H1 (cell line): ENCODE results near the gene SV2B. TPM values are rescaled to one million over a fixed set of nuclear protein-coding genes. Genes with fewer than 3 reads are reported as not detected.

Experiments used
- CTCF ChIA-PET: fragments of 300-600 bp; sonication (Branson Sonifier 250); formaldehyde crosslinking; loops from one replicate; lab custom pipeline; 2021; ENCODE audit not compliant: partially characterized antibody; lab: Charles Lee
- POLR2A ChIA-PET: fragments of 300-600 bp; sonication (Branson Sonifier 250); formaldehyde crosslinking; loops from one replicate; lab custom pipeline; 2021; ENCODE audit warnings: inconsistent platforms; ENCODE audit not compliant: partially characterized antibody; lab: Charles Lee
- DNase-seq, 2 experiments: peaks; one replicate each; pipeline versions ENCODE4 v3.0.0 to v3.0.0-alpha.2; 2010 to 2022; ENCODE audit warnings: low spot score in 2 of 2, low read depth in 1 of 2, mixed read lengths in 1 of 2
- FAIRE-seq: peaks from 2 replicates; lab custom pipeline; 2011; peaks lifted over from hg19 to GRCh38; lab: Jason Lieb, UNC
- H2AFZ ChIP-seq: 2 replicates; pipeline ENCODE4 v1.8.1; 2012; ENCODE audit warnings: low read length, inconsistent platforms
- H2AK5ac ChIP-seq: 2 replicates; pipeline ENCODE4 v1.6.1; 2013; ENCODE audit warnings: low read depth, low read length
- H2BK120ac ChIP-seq: replicated peaks from 2 replicates; pipeline ENCODE3; 2013; ENCODE audit warnings: low read depth, low read length, inconsistent platforms
- H2BK12ac ChIP-seq: 2 replicates; pipeline ENCODE4 v1.6.1; 2013; ENCODE audit warnings: low read depth, low read length
- H2BK15ac ChIP-seq: 2 replicates; pipeline ENCODE4 v1.6.1; 2013; ENCODE audit warnings: low read length
- H2BK20ac ChIP-seq: 2 replicates; pipeline ENCODE4 v1.6.1; 2013; ENCODE audit warnings: low read length
- H2BK5ac ChIP-seq: 2 replicates; pipeline ENCODE4 v1.6.1; 2013; ENCODE audit warnings: low read depth, low read length
- H3K14ac ChIP-seq: 2 replicates; pipeline ENCODE4 v1.6.1; 2013; ENCODE audit warnings: inconsistent platforms; ENCODE audit not compliant: insufficient read length
- H3K18ac ChIP-seq: 2 replicates; pipeline ENCODE4 v1.6.1; 2013; ENCODE audit warnings: low read length; ENCODE audit errors: extremely low read depth
- H3K23ac ChIP-seq: 2 replicates; pipeline ENCODE4 v1.6.1; 2013; ENCODE audit warnings: inconsistent platforms; ENCODE audit not compliant: insufficient read length
- H3K23me2 ChIP-seq: 2 replicates; pipeline ENCODE4 v1.6.1; 2013; ENCODE audit warnings: low read depth, low read length
- H3K27ac ChIP-seq: 2 replicates; pipeline ENCODE4 v1.6.1; 2011; ENCODE audit warnings: low read depth, low read length, inconsistent platforms
- H3K27me3 ChIP-seq, 4 experiments: replicated peaks in 1 of 4; 1 replicate in 1 of 4; 2 replicates in 3 of 4; pipeline versions ENCODE4 v1.6.1 to v1.8.1; 2011 to 2013; ENCODE audit warnings: low read length in 3 of 4, mild to moderate bottlenecking in 3 of 4, inconsistent platforms in 2 of 4, mixed read lengths in 2 of 4, moderate library complexity in 1 of 4; ENCODE audit not compliant: control insufficient read depth in 3 of 4, insufficient read depth in 3 of 4; ENCODE audit errors: extremely low read depth in 1 of 4
- H3K36me3 ChIP-seq, 4 experiments: 2 replicates each; pipeline versions ENCODE4 v1.6.1 to v1.8.1; 2011 to 2013; ENCODE audit warnings: mild to moderate bottlenecking in 4 of 4, low read length in 3 of 4, moderate library complexity in 2 of 4, control low read depth in 1 of 4, inconsistent platforms in 1 of 4; ENCODE audit not compliant: insufficient read depth in 4 of 4, control insufficient read depth in 2 of 4
- H3K4ac ChIP-seq: replicated peaks from 2 replicates; pipeline ENCODE3; 2013; ENCODE audit warnings: low read length, low read depth, mixed read lengths, inconsistent platforms; ENCODE audit not compliant: insufficient read length
- H3K4me1 ChIP-seq, 4 experiments: replicated peaks in 1 of 4; 1 replicate in 1 of 4; 2 replicates in 3 of 4; pipeline versions ENCODE4 v1.6.1 to v1.8.1; 2011 to 2013; ENCODE audit warnings: low read length in 3 of 4, inconsistent platforms in 2 of 4, mixed read lengths in 1 of 4; ENCODE audit not compliant: insufficient read depth in 4 of 4, control insufficient read depth in 3 of 4
- H3K4me2 ChIP-seq, 2 experiments: 2 replicates each; pipeline versions ENCODE4 v1.6.1 to v1.8.1; 2011 to 2013; ENCODE audit warnings: low read depth in 2 of 2, low read length in 2 of 2, control low read depth in 1 of 2, inconsistent platforms in 1 of 2, mild to moderate bottlenecking in 1 of 2; ENCODE audit not compliant: insufficient read depth in 1 of 2
- H3K4me3 ChIP-seq, 4 experiments: fragments of 200-600, 300-600 bp in 1 of 4; sonication (generic), shearing (Covaris generic), sonication (Bioruptor Twin) in 1 of 4; 2 replicates each; pipeline versions ENCODE4 v1.5.1 to v1.8.1; 2011 to 2016; ENCODE audit warnings: low read length in 4 of 4, low read depth in 3 of 4, control low read depth in 2 of 4, inconsistent platforms in 2 of 4, mild to moderate bottlenecking in 2 of 4, mixed read lengths in 1 of 4, moderate library complexity in 1 of 4; ENCODE audit not compliant: insufficient read depth in 2 of 4; ENCODE audit errors: extremely low read depth in 1 of 4
- H3K56ac ChIP-seq: replicated peaks from 2 replicates; pipeline ENCODE3; 2013; ENCODE audit warnings: low read depth, mild to moderate bottlenecking, mixed read lengths, low read length, inconsistent platforms; ENCODE audit not compliant: insufficient read length
- H3K79me1 ChIP-seq: 2 replicates; pipeline ENCODE4 v1.6.1; 2013; ENCODE audit warnings: low read depth, low read length, control low read depth
- H3K79me2 ChIP-seq, 2 experiments: 2 replicates each; pipeline versions ENCODE4 v1.6.1 to v1.8.1; 2012 to 2013; ENCODE audit warnings: low read length in 2 of 2, mild to moderate bottlenecking in 2 of 2, inconsistent platforms in 1 of 2; ENCODE audit not compliant: insufficient read depth in 2 of 2, control insufficient read depth in 1 of 2
- H3K9ac ChIP-seq, 4 experiments: replicated peaks in 1 of 4; 1 replicate in 1 of 4; 2 replicates in 3 of 4; pipeline versions ENCODE4 v1.6.1 to v1.8.1; 2011 to 2013; ENCODE audit warnings: low read depth in 3 of 4, low read length in 3 of 4, control low read depth in 2 of 4, mild to moderate bottlenecking in 2 of 4, moderate library complexity in 2 of 4, inconsistent platforms in 1 of 4; ENCODE audit errors: extremely low read depth in 1 of 4
- H3K9me3 ChIP-seq, 2 experiments: 2 replicates each; pipeline versions ENCODE4 v1.6.1 to v1.8.1; 2012 to 2013; ENCODE audit warnings: mild to moderate bottlenecking in 2 of 2, moderate library complexity in 2 of 2, control low read depth in 1 of 2, inconsistent platforms in 1 of 2, low read depth in 1 of 2, low read length in 1 of 2, mixed read lengths in 1 of 2; ENCODE audit not compliant: insufficient read depth in 2 of 2
- H4K20me1 ChIP-seq, 2 experiments: replicated peaks in 1 of 2; 2 replicates each; pipeline versions ENCODE3 to v1.8.1; 2011 to 2013; ENCODE audit warnings: inconsistent platforms in 2 of 2, low read length in 2 of 2, mild to moderate bottlenecking in 1 of 2; ENCODE audit not compliant: insufficient read depth in 2 of 2, control insufficient read depth in 1 of 2
- H4K5ac ChIP-seq: 2 replicates; pipeline ENCODE4 v1.6.1; 2013; ENCODE audit warnings: low read length, low read depth, mixed read lengths, inconsistent platforms; ENCODE audit not compliant: insufficient read length
- H4K8ac ChIP-seq: 2 replicates; pipeline ENCODE4 v1.8.0; 2013; ENCODE audit warnings: mild to moderate bottlenecking, moderate library complexity, low read length, inconsistent platforms; ENCODE audit not compliant: insufficient read depth; ENCODE audit errors: extremely low read depth
- H4K91ac ChIP-seq: replicated peaks from 2 replicates; pipeline ENCODE3; 2013; ENCODE audit warnings: low read length, mixed read lengths, inconsistent platforms; ENCODE audit not compliant: insufficient read length
- SIRT6 ChIP-seq: IDR thresholded peaks from one replicate; pipeline ENCODE4 v1.7.1; 2012; ENCODE audit warnings: low read length, inconsistent platforms
- WGBS, 2 experiments: shearing (Covaris generic) in 1 of 2; methylation state at CpG; one replicate each; pipeline versions ENCODE4 v1.1.6 to v1.1.7; 2013 to 2015; ENCODE audit warnings: low lambda C conversion rate in 2 of 2, mixed read lengths in 2 of 2, inconsistent platforms in 1 of 2, low coverage in 1 of 2, missing lambda C conversion rate in 1 of 2; ENCODE audit not compliant: insufficient replicate concordance in 2 of 2, insufficient coverage in 1 of 2, insufficient read length in 1 of 2; ENCODE audit errors: extremely low coverage in 1 of 2, missing lambda C conversion rate in 1 of 2; 5-methylcytosine and 5-hydroxymethylcytosine counted together
- polyA plus RNA-seq, 7 experiments: library from polyadenylated mRNA; depleted of rRNA in 3 of 7; stranded (reverse) in 5 of 7; unstranded in 2 of 7; fragments of >200 nt in 5 of 7; fragments of 200-250 nt in 2 of 7; gene quantifications; 1 replicate in 5 of 7; 2 replicates in 1 of 7; 4 replicates in 1 of 7; pipeline versions ENCODE4 v1.2.1 to v1.2.3, GENCODE V29; 2011 to 2013; ENCODE audit warnings: missing spikeins in 2 of 7, mixed read lengths in 2 of 7
- total RNA-seq: library from RNA; stranded (reverse); fragmentation: NEBNext Ultra II Directional; extraction: Animal tissue kit (Norgen Biotek cat#: 25700); gene quantifications from 2 replicates; pipeline ENCODE4 v1.2.1, GENCODE V29; 2021

Gene SV2B
- total and polyA plus RNA-seq, 2 of the 8 experiments (the other 6 are each of a cell fraction or from before 2014, with no cell fraction given) = 0.09 to 0.20 TPM

DNA sequence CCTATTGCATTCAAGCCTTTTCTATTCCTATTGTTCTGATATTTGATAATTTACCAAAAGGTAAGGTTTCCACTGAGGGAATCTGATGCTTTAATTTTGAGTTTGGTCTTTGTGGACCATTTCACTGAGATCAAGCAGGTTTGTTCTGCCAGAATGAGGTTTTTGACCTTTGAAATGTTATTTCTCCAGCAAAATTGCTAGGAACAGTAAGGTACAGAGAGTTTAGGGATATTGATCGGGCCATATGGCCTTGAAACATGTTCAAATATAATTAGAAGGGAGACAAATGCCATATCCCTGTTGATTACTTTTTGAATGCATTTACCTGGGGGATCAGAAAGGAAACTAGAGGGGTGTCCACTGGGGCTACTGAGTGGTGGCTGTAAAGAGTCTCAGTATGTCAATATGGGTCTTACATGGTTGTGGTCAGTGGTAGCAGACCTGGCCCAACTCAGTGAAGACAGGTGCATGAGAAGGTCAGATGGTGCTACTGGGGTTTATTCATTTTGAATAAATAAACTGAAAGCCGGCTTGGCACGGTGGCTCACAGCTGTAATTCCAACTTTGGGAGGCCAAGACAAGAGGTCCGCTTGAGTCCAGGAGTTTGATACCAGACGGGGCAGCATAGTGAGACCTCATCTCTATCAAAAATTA is 100.2 kb downstream of the SV2B start:
- 93% methylated on average over 5 of the region's 5 CpGs; no CpG with 5 or more reads in 1 of the 2 experiments for WGBS, 2 experiments
- H4K8ac ChIP-seq = no peak overlapping the region
- DNase-seq (no peak), FAIRE-seq (no peak)
- CTCF ChIA-PET = interaction anchor here (0.9 to 1.2 kb wide), 2 partner anchors 72 to 144 kb away, joined by 3 read pairs; no protein-coding TSS in a partner anchor
- H3K27ac ChIP-seq = no peak overlapping the region
- POLR2A ChIA-PET = no interaction called here
- no peaks in the 10 kb centered on the region for H3K36me3 ChIP-seq
- no peak overlapping the region for H4K91ac ChIP-seq
- no peak overlapping the region for H3K4me2 ChIP-seq
- H2AFZ ChIP-seq = no peak overlapping the region
- no peak overlapping the region for H2BK20ac ChIP-seq
- no peak overlapping the region for H3K4ac ChIP-seq
- no peak overlapping the region for H2BK120ac ChIP-seq
- H3K9ac ChIP-seq = no peak overlapping the region
- no peak overlapping the region for H2BK5ac ChIP-seq
- no peaks in the 10 kb centered on the region for H3K79me1 ChIP-seq
- H2AK5ac ChIP-seq = no peak overlapping the region
- no peaks in the 10 kb centered on the region for H4K20me1 ChIP-seq
- no peaks in the 10 kb centered on the region for H3K79me2 ChIP-seq
- no peak overlapping the region for H2BK15ac ChIP-seq
- H3K18ac ChIP-seq = no peak overlapping the region
- no peak overlapping the region for H4K5ac ChIP-seq
- H3K14ac ChIP-seq = no peak overlapping the region
- no peak overlapping the region for H2BK12ac ChIP-seq
- no peaks in the 10 kb centered on the region for H3K9me3 ChIP-seq
- no peak overlapping the region for H3K23ac ChIP-seq
- peaks cover 0 to 5% (median 0%) of the 10 kb centered on the region in 4 experiments; a peak in 2 of 7 replicates for H3K4me1 ChIP-seq
- no peaks in the 10 kb centered on the region; a peak in 2 of 7 replicates for H3K27me3 ChIP-seq
- H3K4me3 ChIP-seq = no peak overlapping the region
- no peak overlapping the region for H3K56ac ChIP-seq
- no peaks in the 10 kb centered on the region; the same call in 1 of the 2 replicates for H3K23me2 ChIP-seq
- no peak for TF ChIP-seq SIRT6
